Fibroblast of lung (primary cell): Measurements from ENCODE around the gene ATP1B1. TPM values are rescaled to one million over a fixed set of nuclear protein-coding genes. Genes with fewer than 3 reads are reported as not detected.

Experiments used
- DNase-seq, 2 donors: peaks; one replicate each; pipeline versions ENCODE4 v3.0.0 to v3.0.0-alpha.2; 2010; ENCODE audit warnings: low read depth in 2 of 2
- H2AFZ ChIP-seq: 2 replicates; pipeline ENCODE4 v1.5.1; 2012; ENCODE audit warnings: low read length, control low read depth, inconsistent platforms
- H3K27ac ChIP-seq: 2 replicates; pipeline ENCODE4 v1.5.1; 2011; ENCODE audit warnings: low read length, control low read depth; ENCODE audit not compliant: insufficient read depth
- H3K27me3 ChIP-seq: 2 replicates; pipeline ENCODE4 v1.5.1; 2011; ENCODE audit warnings: mild to moderate bottlenecking, low read length; ENCODE audit not compliant: control insufficient read depth, insufficient read depth
- H3K36me3 ChIP-seq: 2 replicates; pipeline ENCODE4 v1.5.1; 2011; ENCODE audit warnings: low read length; ENCODE audit not compliant: control insufficient read depth, insufficient read depth
- H3K4me1 ChIP-seq: 2 replicates; pipeline ENCODE4 v1.5.1; 2011; ENCODE audit warnings: low read length; ENCODE audit not compliant: control insufficient read depth, insufficient read depth; ENCODE audit errors: extremely low read depth
- H3K4me2 ChIP-seq: 2 replicates; pipeline ENCODE4 v1.5.1; 2011; ENCODE audit warnings: low read length, control low read depth; ENCODE audit not compliant: insufficient read depth; ENCODE audit errors: extremely low read depth
- H3K4me3 ChIP-seq, 4 experiments: fragments of 200-600 bp in 1 of 4; sonication (generic) in 1 of 4; replicated peaks in 1 of 4; 2 replicates each; pipeline ENCODE4 v1.5.1; 2011 to 2016; ENCODE audit warnings: low read length in 4 of 4, low read depth in 3 of 4, mild to moderate bottlenecking in 3 of 4, control low read depth in 2 of 4, inconsistent platforms in 1 of 4, mixed read lengths in 1 of 4; ENCODE audit not compliant: insufficient read depth in 1 of 4; ENCODE audit errors: control extremely low read depth in 1 of 4
- H3K79me2 ChIP-seq: 2 replicates; pipeline ENCODE4 v1.5.1; 2012; ENCODE audit warnings: mild to moderate bottlenecking, low read length, inconsistent platforms; ENCODE audit not compliant: control insufficient read depth, insufficient read depth
- H3K9ac ChIP-seq: 2 replicates; pipeline ENCODE4 v1.5.1; 2011; ENCODE audit warnings: mild to moderate bottlenecking, low read length, control low read depth; ENCODE audit not compliant: insufficient read depth
- H3K9me3 ChIP-seq: 2 replicates; pipeline ENCODE4 v1.5.1; 2012; ENCODE audit warnings: low read depth, low read length; ENCODE audit not compliant: control insufficient read depth, insufficient read depth
- H4K20me1 ChIP-seq: 2 replicates; pipeline ENCODE4 v1.5.1; 2011; ENCODE audit warnings: low read length; ENCODE audit not compliant: control insufficient read depth, insufficient read depth; ENCODE audit errors: extremely low read depth
- CTCF ChIP-seq, 2 donors: IDR thresholded peaks in 1 of 2; conservative IDR thresholded peaks in 1 of 2; 1 replicate in 1 of 2; 2 replicates in 1 of 2; pipeline ENCODE4 v1.5.1; 2011 to 2012; ENCODE audit warnings: low read length in 2 of 2, control low read depth in 1 of 2, inconsistent platforms in 1 of 2, low read depth in 1 of 2, mild to moderate bottlenecking in 1 of 2
- EZH2 ChIP-seq: IDR thresholded peaks from 2 replicates; pipeline ENCODE4 v1.5.1; 2012; ENCODE audit warnings: low read length, control low read depth, mild to moderate bottlenecking; ENCODE audit errors: missing control alignments
- polyA plus RNA-seq, 2 donors: library from polyadenylated mRNA; depleted of rRNA in 1 of 2; stranded (reverse) in 1 of 2; unstranded in 1 of 2; fragments of >200 nt; gene quantifications; 2 replicates each; pipeline ENCODE4 v1.2.1, GENCODE V29; 2011 to 2012; ENCODE audit warnings: missing spikeins in 1 of 2
- total RNA-seq: library from RNA; depleted of rRNA; stranded (reverse); fragments of >200 nt; gene quantifications from 2 replicates; pipeline ENCODE4 v1.2.1, GENCODE V29; 2014

ATP1B1 gene
- total and polyA plus RNA-seq, 2 donors (not counting 1 experiment from before 2014, with no cell fraction given), result 21.1 to 37.9 TPM

DNA sequence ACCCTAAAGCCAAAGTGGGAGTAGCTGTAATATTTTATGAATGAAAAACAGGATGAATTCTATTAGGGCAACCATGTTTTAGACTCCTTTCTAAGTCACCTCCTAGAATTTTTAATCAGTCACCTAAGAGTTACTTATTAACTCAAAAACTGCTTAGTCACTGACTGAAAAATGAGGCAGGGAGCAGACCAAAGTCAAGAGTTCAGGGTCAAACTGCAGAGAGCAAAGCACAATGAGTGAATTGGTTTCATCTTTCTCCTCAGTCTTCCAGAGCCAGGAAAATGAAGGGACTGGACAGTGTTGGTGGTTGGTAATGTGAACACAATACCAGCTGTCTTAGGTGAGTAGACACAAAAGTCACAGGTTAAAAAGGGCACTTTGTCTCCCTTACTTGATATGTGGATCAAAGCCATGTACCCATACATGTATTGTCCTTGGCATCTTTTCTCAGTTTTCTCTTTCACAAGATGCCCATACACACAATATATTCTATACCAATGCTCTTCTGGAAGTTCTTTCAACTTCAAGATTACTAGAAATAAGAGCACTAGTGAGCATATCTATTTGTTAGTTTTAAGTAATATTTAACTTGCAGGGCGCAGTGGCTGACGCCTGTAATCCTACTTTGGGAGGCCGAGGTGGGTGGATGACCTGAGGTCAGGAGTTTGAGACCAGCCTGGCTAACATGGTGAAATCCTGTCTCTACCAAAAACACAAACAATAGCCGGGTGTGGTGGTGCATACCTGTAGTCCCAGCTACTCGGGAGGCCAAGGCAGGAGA is 42.2 kb downstream of the ATP1B1 start:
- no peaks in the 10 kb centered on the region for H3K36me3 ChIP-seq
- H4K20me1 ChIP-seq, result no peaks in the 10 kb centered on the region
- H3K79me2 ChIP-seq, result no peaks in the 10 kb centered on the region
- TF ChIP-seq EZH2 (no peak), CTCF (conservative IDR thresholded peaks at IDR 0.05 in 1 of 2, IDR thresholded peaks at IDR 0.05 in 1 of 2; ENCODE audit: low read depth in 1 of 2, low read length in 2 of 2) (no peak)
- no peaks in the 10 kb centered on the region for H3K27me3 ChIP-seq
- no peak overlapping the region for H3K27ac ChIP-seq
- H3K9ac ChIP-seq, result no peak overlapping the region
- DNase-seq, result peak in 1 of 2 donors; percentile 7
- H3K4me3 ChIP-seq, result no peak overlapping the region
- no peak overlapping the region for H3K4me2 ChIP-seq
- H3K4me1 ChIP-seq, result no peaks in the 10 kb centered on the region
- H3K9me3 ChIP-seq, result no peaks in the 10 kb centered on the region
- no peak overlapping the region for H2AFZ ChIP-seq

DNA sequence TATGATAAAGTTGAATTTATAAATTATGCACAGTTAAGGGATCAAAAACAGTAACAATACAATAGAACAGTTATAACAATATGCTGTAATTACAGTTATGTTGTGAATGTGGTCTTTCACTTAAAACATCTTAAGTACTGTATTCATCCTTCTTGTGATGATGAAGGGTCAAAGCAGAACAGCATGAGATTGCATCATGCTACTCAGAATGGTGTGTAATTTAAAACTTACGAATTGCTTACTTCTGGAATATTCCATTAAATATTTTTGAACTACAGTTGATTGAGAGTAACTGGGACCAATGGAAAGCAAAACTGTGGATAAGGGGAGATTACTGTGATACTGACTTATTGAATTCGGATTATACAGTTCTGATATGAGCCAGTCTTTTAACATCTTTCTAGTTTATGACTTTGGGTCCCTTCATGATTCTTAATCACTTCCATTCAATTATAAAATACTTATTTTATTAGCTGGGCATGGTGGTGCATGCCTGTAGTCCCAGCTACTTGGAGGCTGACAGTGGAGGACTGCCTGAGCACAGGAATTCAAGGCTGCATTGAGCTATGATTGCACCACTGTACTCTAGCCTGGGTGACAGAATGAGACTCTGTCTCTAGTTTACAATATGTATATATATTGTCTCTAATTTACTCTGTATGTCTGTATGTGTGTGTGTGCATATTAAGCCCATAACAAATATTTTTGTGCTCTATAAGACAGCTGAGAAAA is 43.2 kb downstream of the ATP1B1 start:
- H3K36me3 ChIP-seq, result no peaks in the 10 kb centered on the region
- H3K9me3 ChIP-seq, result no peaks in the 10 kb centered on the region
- H3K27me3 ChIP-seq, result no peaks in the 10 kb centered on the region
- no peak overlapping the region for H3K27ac ChIP-seq
- no peak overlapping the region for H2AFZ ChIP-seq
- TF ChIP-seq CTCF (conservative IDR thresholded peaks at IDR 0.05 in 1 of 2, IDR thresholded peaks at IDR 0.05 in 1 of 2; ENCODE audit: low read depth in 1 of 2, low read length in 2 of 2) (no peak), EZH2 (no peak)
- DNase-seq, result peak in 1 of 2 donors; percentile 56
- no peaks in the 10 kb centered on the region for H3K4me1 ChIP-seq
- no peaks in the 10 kb centered on the region for H4K20me1 ChIP-seq
- H3K79me2 ChIP-seq, result no peaks in the 10 kb centered on the region
- H3K4me2 ChIP-seq, result no peak overlapping the region
- H3K9ac ChIP-seq, result no peak overlapping the region
- no peak overlapping the region for H3K4me3 ChIP-seq

DNA sequence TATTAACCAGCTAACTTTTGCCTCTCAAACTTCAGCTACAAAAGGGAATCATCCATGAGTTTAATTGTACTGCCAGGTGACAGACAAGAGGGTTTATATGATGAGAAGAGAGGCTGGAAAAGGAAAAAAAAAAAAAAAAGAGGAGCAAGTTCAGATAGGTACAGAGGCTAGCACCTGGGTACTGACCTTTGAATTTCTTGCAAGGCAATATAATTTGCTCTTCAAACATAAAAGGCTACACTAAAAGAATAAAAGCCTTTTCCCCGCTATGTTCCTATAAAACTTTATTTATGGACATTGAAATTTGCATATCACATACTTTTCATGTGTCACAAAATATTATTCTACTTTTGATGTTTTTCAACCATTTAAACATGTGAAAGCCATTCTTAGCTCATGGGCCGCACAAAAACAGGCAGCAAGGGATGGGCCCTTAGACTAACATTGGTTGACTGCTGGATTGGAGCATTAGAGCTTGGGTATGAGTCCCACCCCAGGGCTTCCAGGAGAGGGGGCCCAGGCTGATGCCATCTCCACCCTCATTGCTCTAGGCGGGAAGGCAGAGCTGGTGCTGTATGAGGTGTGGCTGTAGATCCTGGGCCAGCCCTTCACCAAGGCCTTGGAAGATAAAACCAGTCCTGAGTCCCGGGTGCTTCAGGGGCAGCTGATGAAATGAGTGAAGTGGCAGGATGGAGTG is 44.3 kb downstream of the ATP1B1 start:
- Histone ChIP-seq H2AFZ (no peak overlapping the region), H3K4me1 (no peaks in the 10 kb centered on the region), H3K27ac (no peak overlapping the region), H3K4me2 (no peak overlapping the region), H3K9ac (no peak overlapping the region), H3K27me3 (no peaks in the 10 kb centered on the region), H3K4me3 (no peak overlapping the region), H3K79me2 (no peaks in the 10 kb centered on the region), H3K36me3 (no peaks in the 10 kb centered on the region), H4K20me1 (no peaks in the 10 kb centered on the region), H3K9me3 (no peaks in the 10 kb centered on the region)
- DNase-seq, result no peak
- TF ChIP-seq EZH2 (no peak), CTCF (conservative IDR thresholded peaks at IDR 0.05 in 1 of 2, IDR thresholded peaks at IDR 0.05 in 1 of 2; ENCODE audit: low read depth in 1 of 2, low read length in 2 of 2) (no peak)
